ENCODE measurements around the gene NDUFB10.
A peak's percentile ranks its signal among the peaks of the same experiment; 100 is the strongest.

DNA sequence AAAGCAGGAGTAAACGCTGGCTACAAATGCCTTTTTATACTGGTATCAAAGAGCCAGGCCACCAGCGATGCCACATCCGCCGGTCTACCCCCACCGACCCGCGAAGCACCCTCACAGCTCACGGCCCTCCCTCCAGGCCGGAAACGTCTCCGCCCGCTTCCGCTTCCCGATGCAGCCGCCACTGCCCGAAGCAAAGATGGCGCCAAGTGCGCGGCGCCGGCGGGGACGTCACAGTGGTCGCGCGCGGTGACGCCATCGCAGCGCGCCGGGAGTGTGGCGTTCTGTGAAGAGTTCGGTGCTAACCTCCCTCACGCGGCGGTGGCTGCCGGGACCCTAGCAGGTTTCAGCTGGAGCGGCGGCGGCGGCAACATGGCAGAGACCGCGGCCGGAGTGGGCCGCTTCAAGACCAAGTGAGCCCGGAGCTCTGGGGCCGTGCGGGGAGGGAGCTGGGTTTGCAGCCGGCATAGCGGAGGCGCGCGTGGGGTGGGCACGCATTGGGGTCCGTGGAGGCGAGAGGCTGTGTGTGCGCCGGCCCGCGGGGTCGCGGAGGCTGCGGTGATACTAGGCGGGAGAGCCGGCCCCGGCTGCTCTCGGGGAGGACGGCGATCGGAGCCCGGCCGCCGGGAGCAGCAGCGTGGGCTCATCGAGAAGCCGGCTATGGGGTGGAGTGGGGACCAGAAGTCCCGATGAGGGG, 12.6 kb downstream of the NDUFB10 start, which contains the start of gene TBL3:
- TF ChIP-seq, protein P1, sequence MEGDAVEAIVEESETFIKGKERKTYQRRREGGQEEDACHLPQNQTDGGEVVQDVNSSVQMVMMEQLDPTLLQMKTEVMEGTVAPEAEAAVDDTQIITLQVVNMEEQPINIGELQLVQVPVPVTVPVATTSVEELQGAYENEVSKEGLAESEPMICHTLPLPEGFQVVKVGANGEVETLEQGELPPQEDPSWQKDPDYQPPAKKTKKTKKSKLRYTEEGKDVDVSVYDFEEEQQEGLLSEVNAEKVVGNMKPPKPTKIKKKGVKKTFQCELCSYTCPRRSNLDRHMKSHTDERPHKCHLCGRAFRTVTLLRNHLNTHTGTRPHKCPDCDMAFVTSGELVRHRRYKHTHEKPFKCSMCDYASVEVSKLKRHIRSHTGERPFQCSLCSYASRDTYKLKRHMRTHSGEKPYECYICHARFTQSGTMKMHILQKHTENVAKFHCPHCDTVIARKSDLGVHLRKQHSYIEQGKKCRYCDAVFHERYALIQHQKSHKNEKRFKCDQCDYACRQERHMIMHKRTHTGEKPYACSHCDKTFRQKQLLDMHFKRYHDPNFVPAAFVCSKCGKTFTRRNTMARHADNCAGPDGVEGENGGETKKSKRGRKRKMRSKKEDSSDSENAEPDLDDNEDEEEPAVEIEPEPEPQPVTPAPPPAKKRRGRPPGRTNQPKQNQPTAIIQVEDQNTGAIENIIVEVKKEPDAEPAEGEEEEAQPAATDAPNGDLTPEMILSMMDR (IDR thresholded peaks at IDR 0.05): peak in 1 of 6 experiments; percentile 29
- TF ChIP-seq POLR2A (IDR thresholded peaks at IDR 0.05): peak; percentile 53 to 90
